Neural progenitor cell (in vitro differentiated cells): ENCODE results near the gene PRXL2A. TPM values are rescaled to one million over a fixed set of nuclear protein-coding genes. Genes with fewer than 3 reads are reported as not detected.

Experiments used
- DNase-seq: peaks from one replicate; pipeline ENCODE4 v3.0.0-alpha.2; 2016; ENCODE audit warnings: low spot score
- H2AFZ ChIP-seq: fragments of 200-600 bp; sonication (generic); replicated peaks from 2 replicates; pipeline ENCODE4 v1.6.1; 2016; ENCODE audit warnings: antibody characterized with exemption
- H3F3A ChIP-seq: fragments of 200-600 bp; sonication (generic); 2 replicates; pipeline ENCODE4 v1.6.1; 2016; ENCODE audit warnings: antibody characterized with exemption, low read depth
- H3K27ac ChIP-seq: fragments of 200-600 bp; sonication (generic); 2 replicates; pipeline ENCODE4 v1.5.1; 2016; ENCODE audit warnings: mild to moderate bottlenecking
- H3K27me3 ChIP-seq: fragments of 200-600 bp; sonication (generic); 2 replicates; pipeline ENCODE4 v1.6.1; 2016; ENCODE audit warnings: mild to moderate bottlenecking, moderate library complexity
- H3K36me3 ChIP-seq: fragments of 200-600 bp; sonication (generic); 2 replicates; pipeline ENCODE4 v1.5.1; 2016
- H3K4me1 ChIP-seq: fragments of 200-600 bp; sonication (generic); 2 replicates; pipeline ENCODE4 v1.6.1; 2016; ENCODE audit warnings: mixed run types
- H3K4me2 ChIP-seq: fragments of 200-600 bp; sonication (generic); 2 replicates; pipeline ENCODE4 v1.6.1; 2016
- H3K4me3 ChIP-seq: fragments of 200-600 bp; sonication (generic); 2 replicates; pipeline ENCODE4 v1.5.1; 2016
- H3K79me2 ChIP-seq: fragments of 200-600 bp; sonication (generic); 2 replicates; pipeline ENCODE4 v1.6.1; 2016; ENCODE audit warnings: low read depth
- H3K9ac ChIP-seq: fragments of 200-600 bp; sonication (generic); 2 replicates; pipeline ENCODE4 v1.6.1; 2016
- H3K9me3 ChIP-seq: fragments of 200-600 bp; sonication (generic); 2 replicates; pipeline ENCODE4 v1.5.1; 2016; ENCODE audit warnings: low read depth
- H4K20me1 ChIP-seq: fragments of 200-600 bp; sonication (generic); 2 replicates; pipeline ENCODE4 v1.6.1; 2016; ENCODE audit warnings: low read depth
- H3K27ac Mint-ChIP-seq: 3 replicates; pipeline ENCODE4 v1.8.0; 2021; ENCODE audit warnings: mixed read lengths
- H3K27me3 Mint-ChIP-seq: 2 replicates; pipeline ENCODE4 v1.8.0; 2022; ENCODE audit warnings: low read depth, mild to moderate bottlenecking, inconsistent platforms, moderate library complexity, mixed read lengths; ENCODE audit not compliant: insufficient read depth
- H3K36me3 Mint-ChIP-seq: 3 replicates; pipeline ENCODE4 v1.8.0; 2021; ENCODE audit warnings: mixed read lengths
- H3K4me1 Mint-ChIP-seq: 3 replicates; pipeline ENCODE4 v1.8.0; 2021; ENCODE audit warnings: mixed read lengths
- H3K4me3 Mint-ChIP-seq: 3 replicates; pipeline ENCODE4 v1.8.0; 2021; ENCODE audit warnings: mild to moderate bottlenecking, moderate library complexity, mixed read lengths
- H3K9me3 Mint-ChIP-seq: 3 replicates; pipeline ENCODE4 v1.8.0; 2020; ENCODE audit warnings: mixed read lengths
- CTCF ChIP-seq: fragments of 200-600 bp; sonication (generic); IDR thresholded peaks from 2 replicates; pipeline ENCODE4 v1.5.1; 2017; ENCODE audit warnings: antibody characterized with exemption, mild to moderate bottlenecking
- EZH2 ChIP-seq: fragments of 200-600 bp; sonication (generic); IDR thresholded peaks from 2 replicates; pipeline ENCODE4 v1.6.1; 2017; ENCODE audit warnings: antibody characterized with exemption, mild to moderate bottlenecking, moderate library complexity
- EZH2phosphoT487 ChIP-seq: fragments of 200-600 bp; sonication (generic); IDR thresholded peaks from 2 replicates; pipeline ENCODE4 v1.6.1; 2017; ENCODE audit warnings: antibody characterized with exemption
- total RNA-seq: library from RNA; depleted of rRNA; stranded (reverse); fragments of >200 nt; gene quantifications from 2 replicates; pipeline ENCODE4 v1.2.3, GENCODE V29; 2015; ENCODE audit warnings: low replicate concordance

Gene PRXL2A
- total RNA-seq, 1 donor from 2014 or later: 107 TPM

GRCh38 chr10:80392250-80392649, 16.1 kb upstream of the PRXL2A start:
- TF ChIP-seq EZH2 (no peak), CTCF (no peak), EZH2phosphoT487 (no peak)
- H3K27ac Mint-ChIP-seq: no peak overlapping the region

GRCh38 chr10:80394358-80394916, 13.9 kb upstream of the PRXL2A start:
- Mint-ChIP-seq H3K27ac (no peak overlapping the region), H3K9me3 (no peaks in the 10 kb centered on the region), H3K27me3 (peaks cover 10% of the 10 kb centered on the region), H3K4me3 (no peak overlapping the region), H3K4me1 (no peaks in the 10 kb centered on the region), H3K36me3 (no peaks in the 10 kb centered on the region)
- TF ChIP-seq EZH2phosphoT487 (no peak), CTCF (no peak), EZH2 (no peak)
- no peak overlapping the region for H3K4me3 ChIP-seq
- H3K27ac ChIP-seq: no peak overlapping the region
- H3K9ac ChIP-seq: no peak overlapping the region
- DNase-seq: no peak
- H4K20me1 ChIP-seq: no peaks in the 10 kb centered on the region
- H3K36me3 ChIP-seq: no peaks in the 10 kb centered on the region
- H2AFZ ChIP-seq: no peak overlapping the region
- H3F3A ChIP-seq: no peaks in the 10 kb centered on the region
- no peaks in the 10 kb centered on the region for H3K4me1 ChIP-seq
- H3K4me2 ChIP-seq: no peak overlapping the region
- no peaks in the 10 kb centered on the region for H3K27me3 ChIP-seq
- H3K9me3 ChIP-seq: no peaks in the 10 kb centered on the region
- no peaks in the 10 kb centered on the region for H3K79me2 ChIP-seq

More at GRCh38 chr10:80392250-80392649, 16.1 kb upstream of the PRXL2A start:
- no peak overlapping the region for H3K4me2 ChIP-seq
- Mint-ChIP-seq H3K4me1 (no peaks in the 10 kb centered on the region), H3K27me3 (peaks cover 8% of the 10 kb centered on the region), H3K9me3 (no peaks in the 10 kb centered on the region), H3K4me3 (no peak overlapping the region), H3K36me3 (no peaks in the 10 kb centered on the region)
- no peak overlapping the region for H2AFZ ChIP-seq
- H3K4me3 ChIP-seq: no peak overlapping the region
- H3F3A ChIP-seq: no peaks in the 10 kb centered on the region
- H3K36me3 ChIP-seq: no peaks in the 10 kb centered on the region
- H3K79me2 ChIP-seq: no peaks in the 10 kb centered on the region
- H3K9me3 ChIP-seq: no peaks in the 10 kb centered on the region
- no peak overlapping the region for H3K9ac ChIP-seq
- H3K4me1 ChIP-seq: no peaks in the 10 kb centered on the region
- DNase-seq: no peak
- no peaks in the 10 kb centered on the region for H4K20me1 ChIP-seq
- no peaks in the 10 kb centered on the region for H3K27me3 ChIP-seq
- no peak overlapping the region for H3K27ac ChIP-seq

- Histone ChIP-seq H3K4me1 (no peaks in the 10 kb centered on the region), H3F3A (no peaks in the 10 kb centered on the region), H3K79me2 (no peaks in the 10 kb centered on the region), H3K4me3 (no peak overlapping the region), H3K4me2 (no peak overlapping the region), H3K9ac (no peak overlapping the region), H3K27ac (no peak overlapping the region), H3K9me3 (no peaks in the 10 kb centered on the region), H3K36me3 (no peaks in the 10 kb centered on the region), H2AFZ (no peak overlapping the region), H4K20me1 (no peaks in the 10 kb centered on the region), H3K27me3 (no peaks in the 10 kb centered on the region)
- Mint-ChIP-seq H3K27me3 (peaks cover 10% of the 10 kb centered on the region), H3K4me3 (no peak overlapping the region), H3K27ac (peak overlapping the region; percentile 26), H3K36me3 (no peaks in the 10 kb centered on the region), H3K9me3 (no peaks in the 10 kb centered on the region), H3K4me1 (no peaks in the 10 kb centered on the region)
- no peak for DNase-seq
- TF ChIP-seq EZH2: no peak
Observed at GRCh38 chr10:80397014-80397413, 11.3 kb upstream of the PRXL2A start.

GRCh38 chr10:80400136-80400804, 8.1 kb upstream of the PRXL2A start:
- Histone ChIP-seq H2AFZ (no peak overlapping the region), H3K9me3 (no peaks in the 10 kb centered on the region), H3K4me2 (no peak overlapping the region), H3K27ac (no peak overlapping the region), H3K36me3 (no peaks in the 10 kb centered on the region), H3K4me1 (peaks cover under 1% of the 10 kb centered on the region), H3K27me3 (no peaks in the 10 kb centered on the region), H3F3A (no peaks in the 10 kb centered on the region), H3K9ac (no peak overlapping the region), H4K20me1 (no peaks in the 10 kb centered on the region), H3K4me3 (no peak overlapping the region), H3K79me2 (no peaks in the 10 kb centered on the region)
- Mint-ChIP-seq H3K36me3 (no peaks in the 10 kb centered on the region), H3K4me1 (peaks cover 1% of the 10 kb centered on the region), H3K4me3 (no peak overlapping the region), H3K27me3 (peaks cover 2% of the 10 kb centered on the region), H3K9me3 (no peaks in the 10 kb centered on the region), H3K27ac (no peak overlapping the region)
- DNase-seq: no peak
- TF ChIP-seq CTCF (no peak), EZH2phosphoT487 (no peak), EZH2 (no peak)
